Neural crest cell (in vitro differentiated cells): ENCODE data around the gene AVPR2. TPM values are rescaled to one million over a fixed set of nuclear protein-coding genes. Genes with fewer than 3 reads are reported as not detected.

Experiments used
- DNase-seq: peaks from one replicate; pipeline ENCODE4 v3.0.0; 2021; ENCODE audit warnings: low read depth, mixed read lengths, low spot score
- H3K27ac Mint-ChIP-seq: one replicate; pipeline ENCODE4 v1.8.0; 2021; ENCODE audit warnings: mild to moderate bottlenecking, mixed read lengths; ENCODE audit not compliant: unreplicated experiment
- H3K27me3 Mint-ChIP-seq: 2 replicates; pipeline ENCODE4 v1.8.0; 2021; ENCODE audit warnings: low read depth, mild to moderate bottlenecking, mixed read lengths
- H3K36me3 Mint-ChIP-seq: 2 replicates; pipeline ENCODE4 v1.8.0; 2021; ENCODE audit warnings: low read depth, mild to moderate bottlenecking, mixed read lengths
- H3K4me1 Mint-ChIP-seq: 2 replicates; pipeline ENCODE4 v1.8.0; 2021; ENCODE audit warnings: mixed read lengths
- H3K4me3 Mint-ChIP-seq: one replicate; pipeline ENCODE4 v1.8.0; 2021; ENCODE audit warnings: mild to moderate bottlenecking, mixed read lengths
- H3K9me3 Mint-ChIP-seq: 2 replicates; pipeline ENCODE4 v1.8.0; 2021; ENCODE audit warnings: mixed read lengths
- total RNA-seq: library from RNA; stranded (reverse); gene quantifications from 2 replicates; pipeline ENCODE4 v1.2.1, GENCODE V29; 2021
- TF ChIP-seq, protein P1 (sequence below): fragments of 200-600 bp; sonication (generic); conservative IDR thresholded peaks from 2 replicates; pipeline ENCODE4 v1.5.0; 2021; ENCODE audit warnings: antibody characterized with exemption, mild to moderate bottlenecking

AVPR2 gene
- total RNA-seq, 1 donor from 2014 or later = not detected

DNA sequence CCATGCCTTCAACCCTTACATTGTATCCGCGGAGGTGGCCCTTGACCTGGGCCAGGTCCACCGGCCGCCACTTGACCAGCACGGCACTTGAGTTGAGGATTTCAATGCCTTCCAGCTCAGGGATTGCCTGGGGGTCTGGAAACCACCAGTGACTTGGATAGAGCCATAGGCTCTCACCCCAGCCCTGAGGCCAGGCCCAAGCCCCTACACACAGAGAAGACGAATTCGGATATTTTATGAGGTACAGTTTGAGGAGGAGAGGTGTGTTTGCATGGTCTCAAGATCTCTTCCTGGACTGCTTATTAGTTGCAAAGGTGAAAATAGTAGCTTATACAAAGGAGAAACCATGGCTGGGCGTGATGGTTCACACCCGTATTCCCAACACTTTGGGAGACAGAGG lies 38.8 kb upstream of the AVPR2 start:
- Mint-ChIP-seq H3K4me3 (no peak overlapping the region), H3K4me1 (no peaks in the 10 kb centered on the region), H3K27ac (no peak overlapping the region), H3K27me3 (no peaks in the 10 kb centered on the region), H3K9me3 (no peaks in the 10 kb centered on the region), H3K36me3 (peaks cover 5% of the 10 kb centered on the region)
- no peak for DNase-seq
- TF ChIP-seq, protein P1, sequence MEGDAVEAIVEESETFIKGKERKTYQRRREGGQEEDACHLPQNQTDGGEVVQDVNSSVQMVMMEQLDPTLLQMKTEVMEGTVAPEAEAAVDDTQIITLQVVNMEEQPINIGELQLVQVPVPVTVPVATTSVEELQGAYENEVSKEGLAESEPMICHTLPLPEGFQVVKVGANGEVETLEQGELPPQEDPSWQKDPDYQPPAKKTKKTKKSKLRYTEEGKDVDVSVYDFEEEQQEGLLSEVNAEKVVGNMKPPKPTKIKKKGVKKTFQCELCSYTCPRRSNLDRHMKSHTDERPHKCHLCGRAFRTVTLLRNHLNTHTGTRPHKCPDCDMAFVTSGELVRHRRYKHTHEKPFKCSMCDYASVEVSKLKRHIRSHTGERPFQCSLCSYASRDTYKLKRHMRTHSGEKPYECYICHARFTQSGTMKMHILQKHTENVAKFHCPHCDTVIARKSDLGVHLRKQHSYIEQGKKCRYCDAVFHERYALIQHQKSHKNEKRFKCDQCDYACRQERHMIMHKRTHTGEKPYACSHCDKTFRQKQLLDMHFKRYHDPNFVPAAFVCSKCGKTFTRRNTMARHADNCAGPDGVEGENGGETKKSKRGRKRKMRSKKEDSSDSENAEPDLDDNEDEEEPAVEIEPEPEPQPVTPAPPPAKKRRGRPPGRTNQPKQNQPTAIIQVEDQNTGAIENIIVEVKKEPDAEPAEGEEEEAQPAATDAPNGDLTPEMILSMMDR = no peak

DNA sequence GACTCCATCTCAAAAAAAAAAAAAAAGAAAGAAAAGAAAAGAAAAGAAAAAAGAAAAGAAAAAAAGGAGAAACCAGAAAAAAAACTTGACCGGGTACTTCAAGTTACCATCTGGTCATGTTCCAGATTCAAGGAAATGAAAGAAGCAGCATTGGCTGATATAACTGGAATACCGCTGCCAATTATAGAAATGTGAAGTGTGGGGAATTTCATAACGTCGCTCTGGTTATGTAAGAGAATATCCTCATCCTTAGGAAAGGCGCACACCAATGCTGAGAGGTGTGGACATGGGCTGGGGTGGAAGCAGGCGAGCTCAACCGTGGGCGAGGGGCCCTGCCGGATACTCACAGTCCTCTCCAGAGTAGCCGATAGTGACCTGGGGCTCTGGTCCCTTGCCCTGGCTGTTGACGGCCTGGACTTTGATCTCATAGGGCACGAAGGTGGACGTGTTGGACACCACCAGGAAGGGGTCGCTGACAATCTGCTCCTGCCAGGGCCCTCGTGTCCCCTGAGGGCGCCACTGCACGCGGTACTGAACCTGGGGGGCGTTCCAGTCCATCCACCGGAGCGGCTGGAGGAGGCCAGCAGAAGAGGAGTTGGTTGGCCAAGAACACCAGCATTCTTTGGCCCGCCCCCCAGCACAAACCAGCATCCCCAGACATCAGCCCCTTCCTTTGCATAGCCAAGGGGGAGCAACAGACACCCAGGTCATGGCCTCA lies 38.0 kb upstream of the AVPR2 start:
- TF ChIP-seq, protein P1 = no peak
- Mint-ChIP-seq H3K9me3 (no peaks in the 10 kb centered on the region), H3K4me1 (peaks cover 2% of the 10 kb centered on the region), H3K36me3 (peaks cover 5% of the 10 kb centered on the region), H3K27ac (no peak overlapping the region), H3K4me3 (no peak overlapping the region), H3K27me3 (no peaks in the 10 kb centered on the region)
- DNase-seq = no peak

DNA sequence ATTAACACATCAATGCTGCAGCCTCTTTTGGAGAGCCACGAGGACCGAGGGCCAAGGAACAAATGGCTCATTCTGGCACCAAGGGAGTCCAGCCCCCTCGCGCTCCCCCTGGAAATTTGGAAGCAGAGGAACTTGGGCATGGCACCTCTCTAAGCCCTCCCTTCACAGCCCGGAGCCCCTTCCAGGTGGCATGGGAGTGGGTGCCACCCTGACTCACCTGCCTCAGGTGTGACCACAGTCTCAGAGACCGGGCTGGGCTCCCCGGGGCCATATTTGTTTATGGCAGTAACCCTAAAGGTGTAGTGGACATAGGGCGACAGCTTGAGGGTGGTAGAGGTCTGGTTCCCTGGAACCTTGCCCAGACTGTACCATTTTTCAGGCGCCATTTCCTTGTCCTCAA lies 37.3 kb upstream of the AVPR2 start:
- Mint-ChIP-seq H3K4me1 (peaks cover 4% of the 10 kb centered on the region), H3K27ac (no peak overlapping the region), H3K9me3 (no peaks in the 10 kb centered on the region), H3K4me3 (no peak overlapping the region), H3K27me3 (no peaks in the 10 kb centered on the region), H3K36me3 (peaks cover 5% of the 10 kb centered on the region)
- DNase-seq = no peak
- TF ChIP-seq, protein P1 = no peak

DNA sequence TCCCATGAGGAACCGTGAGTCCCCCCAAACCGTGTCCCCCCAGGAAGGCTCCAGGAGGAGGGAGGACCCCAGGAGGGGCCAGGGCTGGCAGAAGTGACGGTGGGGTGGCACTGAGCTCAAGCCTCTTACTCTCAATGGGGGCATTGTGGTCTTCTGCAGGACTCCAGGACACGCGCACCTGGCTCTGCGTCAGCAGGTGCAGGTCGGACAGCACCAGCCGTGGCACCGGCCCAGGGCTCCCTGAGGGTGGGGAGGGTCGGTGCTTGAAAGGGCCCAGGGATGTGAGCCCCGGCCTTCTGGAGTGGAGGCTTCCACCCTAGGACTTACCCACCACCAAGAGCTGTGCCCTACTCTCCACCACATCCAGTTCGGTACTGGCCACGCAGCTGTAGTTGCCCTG lies 36.8 kb upstream of the AVPR2 start:
- no peak overlapping the region for H3K27ac Mint-ChIP-seq
- H3K4me3 Mint-ChIP-seq = no peak overlapping the region
- no peak for DNase-seq
- H3K27me3 Mint-ChIP-seq = no peaks in the 10 kb centered on the region
- H3K9me3 Mint-ChIP-seq = no peaks in the 10 kb centered on the region
- peaks cover 8% of the 10 kb centered on the region for H3K4me1 Mint-ChIP-seq
- peaks cover 5% of the 10 kb centered on the region for H3K36me3 Mint-ChIP-seq
- TF ChIP-seq, protein P1 = no peak

DNA sequence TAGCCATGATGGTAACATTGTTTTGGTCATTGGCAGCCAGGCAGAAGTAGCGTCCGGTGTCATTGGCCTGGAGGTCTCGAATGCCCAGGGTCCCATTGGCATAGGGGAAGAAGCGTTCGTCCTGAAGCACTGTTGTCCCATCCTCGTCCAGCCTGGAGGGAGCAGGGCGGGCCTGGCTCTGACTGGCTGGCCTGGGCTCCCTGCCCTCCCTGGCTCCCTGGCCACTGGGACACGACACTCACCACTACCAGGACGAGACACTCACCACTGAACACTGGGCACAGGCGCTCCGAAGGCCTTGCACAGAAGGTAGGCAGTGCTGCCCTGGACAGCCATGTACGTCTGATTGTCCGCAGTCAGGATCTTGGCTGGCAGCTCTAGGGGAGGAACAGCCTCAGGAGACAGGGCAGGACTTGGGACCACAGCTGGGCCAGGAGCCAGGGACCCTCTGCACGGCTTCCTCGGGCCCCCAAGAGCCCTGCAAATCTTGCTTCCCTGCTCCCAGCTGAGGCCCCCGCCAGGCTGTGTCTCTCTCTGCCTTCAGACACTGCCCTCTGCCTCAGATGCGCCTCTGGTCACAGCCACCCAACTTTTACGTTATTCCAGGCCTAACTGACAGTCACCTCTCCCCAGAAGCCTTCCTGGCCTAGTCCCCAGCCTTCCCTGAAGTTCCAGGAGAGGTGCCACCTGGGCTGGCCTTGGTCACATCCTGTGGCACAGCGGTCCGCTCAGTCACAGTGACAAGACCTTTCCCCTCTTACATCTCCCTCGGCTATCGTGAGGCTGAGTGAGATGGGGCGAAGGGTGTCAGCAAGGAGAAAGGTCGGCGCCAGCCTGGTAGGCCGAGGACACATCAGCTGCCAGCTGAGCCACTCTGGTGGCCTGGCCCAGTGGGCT lies 35.6 kb upstream of the AVPR2 start:
- TF ChIP-seq, protein P1 = no peak

More for the DNA sequence above, 35.6 kb upstream of the AVPR2 start:
- no peak overlapping the region for H3K27ac Mint-ChIP-seq
- no peak for DNase-seq
- no peaks in the 10 kb centered on the region for H3K27me3 Mint-ChIP-seq
- peaks cover 5% of the 10 kb centered on the region for H3K36me3 Mint-ChIP-seq
- H3K4me1 Mint-ChIP-seq = peaks cover 11% of the 10 kb centered on the region
- no peak overlapping the region for H3K4me3 Mint-ChIP-seq
- no peaks in the 10 kb centered on the region for H3K9me3 Mint-ChIP-seq
